GM12872 (cell line): Measurements from ENCODE around the gene RABGAP1L.

Experiments
- TF ChIP-seq, protein P1 (sequence below): IDR thresholded peaks from 3 replicates; pipeline ENCODE4 v1.5.1; 2011; ENCODE audit warnings: low read depth, mild to moderate bottlenecking, low read length, moderate library complexity; ENCODE audit not compliant: insufficient read depth

RABGAP1L gene

DNA sequence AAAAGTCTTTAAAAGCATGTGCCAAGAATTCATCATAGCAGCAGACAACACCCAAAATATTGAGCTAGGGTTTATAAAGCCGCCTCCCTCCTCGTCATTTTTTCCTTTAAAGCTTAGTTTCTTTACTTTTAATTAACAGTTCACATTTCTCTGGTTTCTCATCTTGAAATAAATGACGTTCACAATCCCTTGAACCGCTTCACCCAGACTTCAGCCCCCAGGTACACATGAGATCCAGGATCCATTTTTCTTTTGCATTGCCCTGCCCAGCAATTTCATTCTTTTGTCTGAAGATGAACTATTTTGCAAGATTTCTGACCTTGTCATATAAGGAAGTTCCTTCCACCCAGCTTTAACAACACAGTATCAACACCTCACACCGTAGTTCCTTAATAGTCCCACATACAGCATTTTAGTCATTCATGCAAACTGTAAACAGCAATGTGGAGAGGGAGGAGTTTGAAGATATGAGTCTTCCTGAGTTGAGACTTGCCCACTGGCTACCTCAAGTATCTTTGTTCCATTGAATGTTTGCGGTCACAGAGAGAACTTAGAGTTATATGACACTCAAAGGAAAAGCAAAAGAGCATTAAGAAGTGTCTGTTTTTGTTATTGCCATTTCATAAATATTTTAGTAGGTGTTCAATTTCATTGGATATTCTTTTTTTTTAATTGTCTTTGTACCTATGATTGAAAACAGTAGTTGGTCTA lies 805.1 kb downstream of the RABGAP1L start:
- TF ChIP-seq, protein P1, sequence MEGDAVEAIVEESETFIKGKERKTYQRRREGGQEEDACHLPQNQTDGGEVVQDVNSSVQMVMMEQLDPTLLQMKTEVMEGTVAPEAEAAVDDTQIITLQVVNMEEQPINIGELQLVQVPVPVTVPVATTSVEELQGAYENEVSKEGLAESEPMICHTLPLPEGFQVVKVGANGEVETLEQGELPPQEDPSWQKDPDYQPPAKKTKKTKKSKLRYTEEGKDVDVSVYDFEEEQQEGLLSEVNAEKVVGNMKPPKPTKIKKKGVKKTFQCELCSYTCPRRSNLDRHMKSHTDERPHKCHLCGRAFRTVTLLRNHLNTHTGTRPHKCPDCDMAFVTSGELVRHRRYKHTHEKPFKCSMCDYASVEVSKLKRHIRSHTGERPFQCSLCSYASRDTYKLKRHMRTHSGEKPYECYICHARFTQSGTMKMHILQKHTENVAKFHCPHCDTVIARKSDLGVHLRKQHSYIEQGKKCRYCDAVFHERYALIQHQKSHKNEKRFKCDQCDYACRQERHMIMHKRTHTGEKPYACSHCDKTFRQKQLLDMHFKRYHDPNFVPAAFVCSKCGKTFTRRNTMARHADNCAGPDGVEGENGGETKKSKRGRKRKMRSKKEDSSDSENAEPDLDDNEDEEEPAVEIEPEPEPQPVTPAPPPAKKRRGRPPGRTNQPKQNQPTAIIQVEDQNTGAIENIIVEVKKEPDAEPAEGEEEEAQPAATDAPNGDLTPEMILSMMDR = no peak

DNA sequence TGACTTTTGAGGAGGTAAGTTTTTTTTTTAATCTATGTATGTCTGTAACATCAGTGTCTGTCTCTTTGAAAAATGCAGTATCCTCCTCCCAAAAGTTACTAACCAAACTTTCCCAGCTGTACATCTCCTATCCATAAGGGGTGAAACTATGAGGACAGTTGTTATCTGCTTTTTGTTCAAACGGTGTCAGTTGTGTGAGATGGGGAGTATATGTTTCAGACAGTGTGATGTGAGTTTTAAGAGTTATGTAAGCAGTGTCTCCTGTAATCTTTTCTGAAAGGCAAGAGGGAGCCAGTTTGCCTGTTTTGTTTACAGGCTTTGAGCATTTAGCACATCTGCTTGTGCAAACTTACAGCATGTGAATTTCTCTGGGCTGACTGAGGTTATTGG lies 805.6 kb downstream of the RABGAP1L start:
- TF ChIP-seq, protein P1 = no peak

DNA sequence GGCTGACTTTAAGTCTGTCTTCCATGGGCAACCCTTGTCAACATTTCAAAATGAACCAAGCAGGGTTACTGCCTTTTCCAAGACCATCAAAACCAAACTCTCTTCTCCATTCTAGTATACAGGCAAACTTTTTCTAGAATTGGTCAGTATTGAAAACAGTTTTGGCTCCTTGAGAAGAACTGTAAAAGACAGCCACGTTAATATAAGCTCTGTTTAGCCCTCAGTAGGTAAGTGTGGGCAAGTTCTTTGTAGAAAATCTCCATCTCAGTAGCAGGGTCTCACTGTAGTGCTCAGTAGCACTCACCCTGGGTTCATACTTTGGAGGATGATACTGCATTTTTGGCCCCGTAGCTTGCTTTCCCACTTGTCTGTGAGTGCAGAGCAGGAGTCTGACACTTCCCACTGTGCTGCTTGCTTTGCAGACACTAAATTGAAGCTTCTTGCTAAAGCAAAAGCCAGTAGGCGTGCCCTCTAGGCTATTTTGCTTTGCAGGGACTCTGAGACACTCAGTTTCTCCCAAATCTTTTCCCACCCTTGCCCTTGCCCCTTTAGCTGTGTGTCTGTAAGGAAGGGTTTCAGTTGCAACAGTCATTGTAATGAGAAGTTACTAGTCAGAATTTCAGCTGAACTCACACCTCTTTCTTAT lies 806.2 kb downstream of the RABGAP1L start:
- TF ChIP-seq, protein P1 = no peak

DNA sequence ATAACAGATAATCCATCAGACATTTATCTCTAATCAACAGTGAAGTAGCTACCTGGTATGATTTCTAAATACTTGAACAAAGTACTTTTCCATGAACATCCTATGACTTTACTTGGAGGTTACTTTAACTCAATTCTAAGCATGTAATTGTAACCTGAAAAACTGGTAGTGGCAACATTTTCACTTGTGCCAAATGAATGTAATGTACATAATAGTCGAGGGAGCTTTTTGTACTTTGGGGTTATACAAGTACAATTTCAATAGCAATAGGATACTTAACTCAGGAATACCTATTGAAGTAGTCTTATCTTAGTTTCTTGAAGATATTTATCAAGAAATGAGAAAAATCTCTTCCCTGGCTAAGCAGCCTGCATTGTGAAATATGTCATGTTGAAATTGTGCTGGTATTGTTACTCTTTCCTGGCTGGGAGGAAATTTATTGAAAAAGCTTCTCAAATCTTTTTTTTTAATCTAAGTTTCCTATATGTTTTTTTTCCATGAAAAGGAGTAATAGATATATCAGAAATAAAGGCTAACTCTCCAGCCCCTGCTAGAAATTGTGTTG lies 806.8 kb downstream of the RABGAP1L start:
- TF ChIP-seq, protein P1 = no peak

DNA sequence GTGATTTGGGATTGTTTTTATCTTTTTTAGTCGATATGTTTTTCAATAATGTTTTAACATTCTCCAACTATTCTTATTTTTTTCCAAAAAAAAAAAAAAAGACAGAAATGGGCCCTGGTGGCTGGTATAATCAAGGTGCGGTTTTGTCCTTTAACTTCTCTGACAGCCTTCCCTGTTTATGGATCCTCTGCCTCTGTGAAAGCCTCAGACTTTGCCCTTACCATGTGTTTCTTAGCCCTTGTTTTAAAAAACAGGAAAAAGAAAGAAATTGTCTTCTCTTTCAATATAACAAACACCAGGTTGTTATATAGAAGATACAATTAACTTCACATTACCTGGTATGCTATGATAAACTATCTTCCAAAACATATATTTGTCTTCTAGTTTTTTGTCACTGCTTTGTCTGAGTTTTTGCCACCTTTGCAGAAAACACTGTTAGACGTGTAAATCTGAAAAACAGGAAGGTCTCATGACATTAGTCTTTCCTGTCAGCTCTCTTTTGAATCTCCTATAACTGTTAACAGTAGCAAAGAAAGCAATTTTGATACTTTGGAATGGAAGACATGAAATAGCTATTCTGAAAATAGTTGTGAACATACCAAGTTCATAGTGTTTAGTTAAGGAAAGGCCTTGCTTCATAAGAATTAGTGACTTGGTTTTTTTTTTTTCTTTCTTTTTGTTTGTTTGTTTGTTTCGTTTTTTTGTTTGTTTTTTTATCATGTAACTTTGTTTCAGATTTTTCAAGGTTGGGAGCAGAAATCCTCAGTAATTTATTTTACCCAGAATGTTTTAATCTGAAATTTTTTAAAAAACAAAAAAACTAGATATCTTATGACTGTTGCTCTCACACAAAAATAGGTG lies 808.8 kb downstream of the RABGAP1L start:
- TF ChIP-seq, protein P1 = no peak

DNA sequence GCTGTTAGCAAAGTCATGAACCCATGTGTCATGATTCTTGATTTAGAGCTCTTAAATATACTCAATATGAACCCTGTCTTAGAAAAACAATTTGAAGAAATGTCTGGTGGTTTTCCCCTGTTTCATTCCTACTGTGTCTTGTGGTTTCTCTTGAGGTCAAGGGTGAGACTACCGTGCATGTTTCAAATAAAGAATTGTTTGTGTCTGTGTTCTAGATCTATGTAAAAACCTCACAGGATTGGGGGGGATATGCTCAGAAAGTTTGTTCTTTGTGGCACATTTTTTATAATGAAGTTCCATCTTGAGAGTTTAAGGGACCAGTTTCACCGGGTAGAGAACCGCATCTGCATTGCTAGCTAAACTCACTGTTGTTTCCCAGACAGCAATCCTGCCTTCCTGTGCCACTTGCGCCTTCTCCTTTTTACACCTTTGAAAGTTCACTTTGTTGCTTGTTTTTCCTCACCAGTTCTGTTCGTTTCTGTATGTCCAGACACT lies 809.5 kb downstream of the RABGAP1L start:
- TF ChIP-seq, protein P1 = no peak

DNA sequence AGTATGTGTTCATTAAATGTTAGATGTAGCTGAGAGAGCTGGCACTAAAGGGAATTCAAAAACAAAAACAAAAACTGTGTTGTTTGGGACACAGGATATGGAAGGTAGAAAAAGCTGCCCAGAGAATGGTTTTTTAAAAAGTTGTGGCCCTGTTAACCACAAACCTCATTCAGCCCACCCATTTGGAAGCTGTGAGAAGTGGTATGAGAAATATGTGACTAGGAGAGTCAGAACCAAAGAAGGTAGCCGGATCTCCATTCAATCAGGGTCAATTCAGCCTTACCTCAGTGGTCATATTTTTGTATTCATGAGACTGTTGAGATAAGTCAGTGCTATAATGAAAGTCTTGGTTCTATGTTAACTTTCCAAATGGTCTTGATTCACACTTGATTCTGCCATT lies 810.7 kb downstream of the RABGAP1L start:
- TF ChIP-seq, protein P1 = no peak
